Ascending aorta (tissue), 2 donors: ENCODE results near the gene MGMT. TPM values are rescaled to one million over a fixed set of nuclear protein-coding genes. Genes with fewer than 3 reads are reported as not detected.

Source experiments
- DNase-seq, 2 donors: peaks; one replicate each; pipeline ENCODE4 v3.0.0-alpha.2; 2019; ENCODE audit warnings: low spot score in 2 of 2
- H3K27ac ChIP-seq, 2 donors: fragments of 200-600 bp; sonication (generic); one replicate each; pipeline ENCODE4 v1.5.1; 2016 to 2017; ENCODE audit warnings: mild to moderate bottlenecking in 1 of 2
- H3K27me3 ChIP-seq: fragments of 200-600 bp; sonication (generic); one replicate; pipeline ENCODE4 v1.5.1; 2017
- H3K36me3 ChIP-seq, 2 donors: fragments of 200-600 bp; sonication (generic); one replicate each; pipeline ENCODE4 v1.5.1; 2016
- H3K4me1 ChIP-seq, 2 donors: fragments of 200-600 bp; sonication (generic); one replicate each; pipeline ENCODE4 v1.5.1; 2016 to 2017; ENCODE audit warnings: mild to moderate bottlenecking in 1 of 2
- H3K4me3 ChIP-seq, 2 donors: fragments of 200-600 bp; sonication (generic); one replicate each; pipeline ENCODE4 v1.5.1; 2016 to 2017; ENCODE audit warnings: mild to moderate bottlenecking in 1 of 2
- H3K9me3 ChIP-seq, 2 donors: fragments of 200-600 bp; sonication (generic); one replicate each; pipeline ENCODE4 v1.5.1; 2016
- CTCF ChIP-seq, 3 experiments: fragments of 200-600 bp in 2 of 3; fragments of 450-650 bp in 1 of 3; sonication (generic) in 2 of 3; IDR thresholded peaks; one replicate each; pipeline ENCODE4 v1.5.1; 2016 to 2019; ENCODE audit warnings: antibody characterized with exemption in 3 of 3, mild to moderate bottlenecking in 1 of 3, moderate library complexity in 1 of 3
- intact Hi-C: fragments of 100-400 bp; cut with DNase I; formaldehyde crosslinking; loops from one replicate; pipeline ENCODE4 v1.15.1; 2023
- total RNA-seq: library from RNA; depleted of rRNA; stranded (reverse); fragments of >200 nt; gene quantifications from one replicate; pipeline ENCODE4 v1.1.0, GENCODE V29; 2016

The MGMT gene
- total RNA-seq, 1 donor from 2014 or later = 7.0 TPM

- DNase-seq = no peak
- intact Hi-C loops = no loop called here
- TF ChIP-seq CTCF (IDR thresholded peaks at IDR 0.05) = no peak
- H3K36me3 ChIP-seq = no peaks in the 10 kb centered on the region
- H3K27ac ChIP-seq = no peak overlapping the region
- H3K9me3 ChIP-seq = no peaks in the 10 kb centered on the region
- H3K4me1 ChIP-seq = no peaks in the 10 kb centered on the region
- H3K4me3 ChIP-seq = no peak overlapping the region
- H3K27me3 ChIP-seq = no peaks in the 10 kb centered on the region
These were observed 50.6 kb downstream of the MGMT start for GRCh38 chr10:129517680-129518057.

GRCh38 chr10:129518793-129519192 lies 51.8 kb downstream of the MGMT start:
- Histone ChIP-seq H3K27ac (no peak overlapping the region), H3K9me3 (no peaks in the 10 kb centered on the region), H3K4me3 (no peak overlapping the region), H3K4me1 (no peaks in the 10 kb centered on the region), H3K36me3 (no peaks in the 10 kb centered on the region), H3K27me3 (no peaks in the 10 kb centered on the region)
- intact Hi-C loops = no loop called here
- no peak for TF ChIP-seq CTCF (IDR thresholded peaks at IDR 0.05)
- no peak for DNase-seq

DNA sequence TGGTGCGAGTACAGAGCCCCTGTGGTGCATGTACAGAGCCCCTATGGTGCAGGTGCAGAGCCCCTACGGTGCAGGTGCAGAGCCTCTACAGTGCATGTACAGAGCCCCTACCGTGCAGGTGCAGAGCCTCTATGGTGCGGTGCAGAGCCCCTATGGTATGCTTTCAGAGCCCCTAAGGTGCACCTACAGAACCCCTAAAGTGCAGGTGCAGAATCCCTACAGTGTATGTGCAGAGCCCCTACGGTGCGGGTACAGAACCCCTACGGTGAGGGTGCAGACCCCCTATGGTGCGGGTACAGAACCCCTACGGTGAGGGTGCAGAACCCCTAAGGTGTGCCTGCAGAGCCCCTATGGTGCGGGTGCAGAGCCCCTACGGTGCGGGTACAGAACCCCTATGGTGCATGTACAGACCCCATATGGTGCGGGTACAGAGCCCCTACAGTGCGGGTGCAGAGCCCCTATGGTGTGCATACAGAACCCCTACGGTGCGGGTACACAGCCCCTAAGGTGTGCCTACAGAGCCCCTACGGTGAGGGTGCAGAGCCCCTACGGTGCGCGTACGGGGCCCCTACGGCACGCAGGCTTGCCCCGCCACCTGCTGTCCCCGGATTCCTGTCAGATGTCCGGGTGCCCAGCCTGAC lies 53.5 kb downstream of the MGMT start:
- no peaks in the 10 kb centered on the region for H3K27me3 ChIP-seq
- DNase-seq = no peak
- intact Hi-C loops = no loop called here
- no peak overlapping the region for H3K4me3 ChIP-seq
- H3K4me1 ChIP-seq = no peaks in the 10 kb centered on the region
- H3K27ac ChIP-seq = no peak overlapping the region
- no peaks in the 10 kb centered on the region for H3K9me3 ChIP-seq
- no peak for TF ChIP-seq CTCF (IDR thresholded peaks at IDR 0.05)
- no peaks in the 10 kb centered on the region for H3K36me3 ChIP-seq

DNA sequence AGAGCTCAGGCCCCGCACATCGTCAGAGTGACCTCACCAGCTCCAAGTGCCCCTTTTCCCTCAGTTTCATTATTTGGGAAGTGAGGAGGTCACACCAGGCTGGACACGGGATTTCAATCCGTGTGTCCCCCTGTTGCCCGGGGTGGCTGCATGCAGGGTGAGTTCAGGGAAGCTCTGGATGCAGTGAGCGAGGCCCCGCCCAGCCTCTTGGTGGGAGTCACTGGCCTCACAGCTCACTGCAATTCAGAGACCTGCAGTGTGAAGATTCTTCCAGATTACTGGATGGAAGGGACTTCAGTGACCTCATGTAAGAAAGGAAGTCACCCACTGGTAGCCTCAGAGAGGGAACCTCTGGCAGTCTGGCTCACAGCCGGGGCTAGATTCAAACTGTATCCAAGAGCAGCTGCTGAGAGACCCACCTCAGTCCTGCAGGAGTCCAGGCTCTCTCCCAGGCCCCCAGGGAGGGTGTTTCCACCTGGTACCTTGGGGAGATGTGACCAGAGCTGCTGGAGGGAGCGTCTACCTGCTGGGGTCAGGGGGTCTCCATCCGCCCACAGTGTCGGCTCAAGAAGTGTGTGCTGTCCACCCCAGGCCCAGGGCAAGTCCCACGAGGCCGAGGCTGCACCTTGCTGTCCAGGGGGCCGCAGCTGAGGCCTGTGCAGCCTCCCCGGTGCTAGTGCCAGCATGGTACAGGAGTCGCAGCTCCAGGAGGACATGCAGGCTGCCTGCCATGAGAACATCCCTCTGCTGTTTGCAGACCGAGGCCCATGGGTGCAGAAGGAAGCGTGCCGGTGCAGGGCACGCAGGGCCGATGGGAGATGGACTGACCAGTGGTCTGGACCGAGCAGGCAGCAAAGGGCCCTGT lies 54.4 kb downstream of the MGMT start:
- intact Hi-C loops = no loop called here

GRCh38 chr10:129522041-129522585 lies 55.1 kb downstream of the MGMT start:
- Histone ChIP-seq H3K27ac (no peak overlapping the region), H3K27me3 (no peaks in the 10 kb centered on the region), H3K36me3 (no peaks in the 10 kb centered on the region), H3K4me1 (peaks cover 0 to 4% of the 10 kb centered on the region in 2 donors), H3K4me3 (no peak overlapping the region), H3K9me3 (no peaks in the 10 kb centered on the region)
- no peak for DNase-seq
- intact Hi-C loops = no loop called here
- no peak for TF ChIP-seq CTCF (IDR thresholded peaks at IDR 0.05)

More for the DNA sequence above, 54.4 kb downstream of the MGMT start:
- Histone ChIP-seq H3K4me1 (peaks cover 0 to 4% of the 10 kb centered on the region in 2 donors), H3K4me3 (no peak overlapping the region), H3K27ac (no peak overlapping the region), H3K27me3 (no peaks in the 10 kb centered on the region), H3K36me3 (no peaks in the 10 kb centered on the region), H3K9me3 (no peaks in the 10 kb centered on the region)
- no peak for DNase-seq
- no peak for TF ChIP-seq CTCF (IDR thresholded peaks at IDR 0.05)
